ENCODE results near the gene SLC12A1.
A peak's percentile ranks its signal among the peaks of the same experiment; 100 is the strongest.

Gene SLC12A1

DNA sequence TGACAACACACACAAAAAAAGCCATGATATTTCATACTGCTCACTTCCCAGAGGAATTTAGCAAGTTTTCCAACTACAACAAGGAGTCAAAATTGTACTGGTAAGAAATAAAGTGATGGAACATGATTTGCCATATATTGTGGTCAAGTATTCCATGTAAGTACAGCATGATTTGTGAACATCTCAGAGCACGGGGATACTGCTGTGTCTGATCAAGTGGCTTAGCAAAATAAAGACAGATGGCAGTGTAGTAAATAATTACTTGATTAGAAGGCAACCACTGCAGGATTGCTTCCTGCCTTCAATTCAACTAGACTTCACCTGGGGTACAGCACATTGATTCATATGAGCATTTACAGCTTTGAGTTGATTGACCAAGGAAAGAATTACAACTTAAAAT is 73.5 kb downstream of the SLC12A1 start:
- Histone ChIP-seq H2BK5ac (ENCODE audit: low read depth, low read length, poor library complexity) (no peak overlapping the region), H3K27ac (ENCODE audit: low read depth, low read length) (no peak overlapping the region), H3K23ac (ENCODE audit: low read length) (no peak overlapping the region), H4K12ac (ENCODE audit: low read depth, low read length) (no peak overlapping the region), H3K79me2 (ENCODE audit: control insufficient read depth, insufficient read depth, low read length, poor library complexity) (no peaks in the 10 kb centered on the region), H3K4me2 (ENCODE audit: low read length) (no peak overlapping the region), H3K4ac (ENCODE audit: low read depth, low read length) (no peak overlapping the region), H3K14ac (ENCODE audit: low read length) (no peak overlapping the region), H3K9ac (ENCODE audit: low read length) (no peak overlapping the region), H2AFZ (ENCODE audit: insufficient read depth, low read length, poor library complexity) (no peak overlapping the region), H2BK120ac (ENCODE audit: insufficient read depth, low read length, poor library complexity) (no peak overlapping the region), H3K18ac (ENCODE audit: low read length) (no peak overlapping the region), H2BK12ac (ENCODE audit: low read length) (no peak overlapping the region), H3K4me1 (ENCODE audit: control insufficient read depth in 1 of 2, insufficient read depth in 2 of 2, low read length in 2 of 2) (no peaks in the 10 kb centered on the region), H3K9me3 (ENCODE audit: insufficient read depth, low read depth, low read length) (no peaks in the 10 kb centered on the region), H3K36me3 (ENCODE audit: control insufficient read depth in 1 of 2, insufficient read depth in 2 of 2, low read length in 2 of 2) (no peaks in the 10 kb centered on the region), H3K4me3 (ENCODE audit: low read depth, low read length) (no peak overlapping the region), H3K79me1 (ENCODE audit: low read length) (no peaks in the 10 kb centered on the region), H2AK5ac (ENCODE audit: low read length) (no peak overlapping the region), H3K27me3 (ENCODE audit: insufficient read depth, low read length) (no peaks in the 10 kb centered on the region), H4K8ac (ENCODE audit: low read depth, low read length) (no peak overlapping the region), H4K91ac (ENCODE audit: low read depth, low read length) (no peak overlapping the region)
- DNase-seq = no peak
- WGBS (ENCODE audit: extremely low coverage, insufficient coverage, insufficient read length) = no CpG with 5 or more reads among the region's 1 CpG

DNA sequence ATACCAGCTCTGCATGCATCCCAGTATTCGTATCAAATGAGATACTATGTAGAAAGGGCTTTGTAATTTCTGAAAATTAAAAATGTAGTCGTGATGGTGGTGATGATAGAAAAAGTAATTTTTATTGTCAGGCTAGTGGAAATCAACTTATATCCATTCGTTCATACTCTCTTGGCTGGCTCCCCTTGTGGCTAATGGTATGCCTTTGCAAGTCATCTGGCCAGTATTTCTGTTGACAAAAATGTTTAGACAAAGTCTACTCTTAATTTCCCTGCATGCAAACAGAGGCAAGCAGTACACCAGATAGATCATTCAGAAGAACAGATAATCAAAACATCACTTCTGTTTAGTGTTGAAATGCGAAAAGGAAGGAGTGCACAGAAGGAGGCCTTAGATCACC is 75.6 kb downstream of the SLC12A1 start:
- H3K4me3 ChIP-seq (ENCODE audit: low read depth, low read length) = no peak overlapping the region
- no peaks in the 10 kb centered on the region for H3K27me3 ChIP-seq (ENCODE audit: insufficient read depth, low read length)
- H4K91ac ChIP-seq (ENCODE audit: low read depth, low read length) = no peak overlapping the region
- H2BK5ac ChIP-seq (ENCODE audit: low read depth, low read length, poor library complexity) = no peak overlapping the region
- no peaks in the 10 kb centered on the region for H3K4me1 ChIP-seq (ENCODE audit: control insufficient read depth in 1 of 2, insufficient read depth in 2 of 2, low read length in 2 of 2)
- no peak overlapping the region for H3K23ac ChIP-seq (ENCODE audit: low read length)
- no peak overlapping the region for H3K27ac ChIP-seq (ENCODE audit: low read depth, low read length)
- H3K79me1 ChIP-seq (ENCODE audit: low read length) = no peaks in the 10 kb centered on the region
- no peaks in the 10 kb centered on the region for H3K9me3 ChIP-seq (ENCODE audit: insufficient read depth, low read depth, low read length)
- H3K4ac ChIP-seq (ENCODE audit: low read depth, low read length) = no peak overlapping the region
- no peaks in the 10 kb centered on the region for H3K36me3 ChIP-seq (ENCODE audit: control insufficient read depth in 1 of 2, insufficient read depth in 2 of 2, low read length in 2 of 2)
- DNase-seq = no peak
- H2BK12ac ChIP-seq (ENCODE audit: low read length) = no peak overlapping the region
- H3K14ac ChIP-seq (ENCODE audit: low read length) = no peak overlapping the region
- no peak overlapping the region for H2AFZ ChIP-seq (ENCODE audit: insufficient read depth, low read length, poor library complexity)
- H3K9ac ChIP-seq (ENCODE audit: low read length) = no peak overlapping the region
- 100% methylated on average over 1 of the region's 4 CpGs for WGBS (ENCODE audit: extremely low coverage, insufficient coverage, insufficient read length)
- H3K4me2 ChIP-seq (ENCODE audit: low read length) = no peak overlapping the region
- no peak overlapping the region for H2AK5ac ChIP-seq (ENCODE audit: low read length)
- no peak overlapping the region for H2BK120ac ChIP-seq (ENCODE audit: insufficient read depth, low read length, poor library complexity)
- H3K79me2 ChIP-seq (ENCODE audit: control insufficient read depth, insufficient read depth, low read length, poor library complexity) = no peaks in the 10 kb centered on the region
- no peak overlapping the region for H4K12ac ChIP-seq (ENCODE audit: low read depth, low read length)
- no peak overlapping the region for H3K18ac ChIP-seq (ENCODE audit: low read length)
- no peak overlapping the region for H4K8ac ChIP-seq (ENCODE audit: low read depth, low read length)

DNA sequence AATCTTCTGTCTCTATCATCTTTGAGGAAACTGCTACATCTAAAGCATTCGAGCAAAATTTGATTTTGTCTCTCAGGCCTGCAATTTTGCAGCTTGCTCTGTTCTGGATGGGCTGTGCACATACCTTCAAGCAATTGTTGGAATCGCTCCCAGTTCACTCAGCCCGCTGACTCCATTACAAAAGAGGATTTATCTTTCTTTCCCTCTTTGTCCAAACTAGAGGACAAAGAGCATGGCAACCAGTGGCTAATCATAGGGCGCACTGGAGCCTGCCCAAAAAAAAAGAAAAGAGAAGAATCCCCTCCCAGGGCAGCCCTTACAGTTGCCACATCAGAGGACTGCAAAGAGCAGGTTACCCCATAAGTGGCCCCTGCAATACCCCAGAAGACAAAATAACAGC is 76.1 kb downstream of the SLC12A1 start:
- Histone ChIP-seq H3K18ac (ENCODE audit: low read length) (no peak overlapping the region), H3K79me1 (ENCODE audit: low read length) (no peaks in the 10 kb centered on the region), H3K9me3 (ENCODE audit: insufficient read depth, low read depth, low read length) (no peaks in the 10 kb centered on the region), H3K36me3 (ENCODE audit: control insufficient read depth in 1 of 2, insufficient read depth in 2 of 2, low read length in 2 of 2) (no peaks in the 10 kb centered on the region), H2BK120ac (ENCODE audit: insufficient read depth, low read length, poor library complexity) (no peak overlapping the region), H3K4me1 (ENCODE audit: control insufficient read depth in 1 of 2, insufficient read depth in 2 of 2, low read length in 2 of 2) (no peaks in the 10 kb centered on the region), H3K79me2 (ENCODE audit: control insufficient read depth, insufficient read depth, low read length, poor library complexity) (no peaks in the 10 kb centered on the region), H4K12ac (ENCODE audit: low read depth, low read length) (no peak overlapping the region), H2AK5ac (ENCODE audit: low read length) (no peak overlapping the region), H3K4me2 (ENCODE audit: low read length) (no peak overlapping the region), H3K23ac (ENCODE audit: low read length) (no peak overlapping the region), H4K8ac (ENCODE audit: low read depth, low read length) (no peak overlapping the region), H3K27ac (ENCODE audit: low read depth, low read length) (no peak overlapping the region), H2AFZ (ENCODE audit: insufficient read depth, low read length, poor library complexity) (no peak overlapping the region), H3K14ac (ENCODE audit: low read length) (no peak overlapping the region), H3K4ac (ENCODE audit: low read depth, low read length) (no peak overlapping the region), H2BK12ac (ENCODE audit: low read length) (no peak overlapping the region), H3K27me3 (ENCODE audit: insufficient read depth, low read length) (no peaks in the 10 kb centered on the region), H3K4me3 (ENCODE audit: low read depth, low read length) (no peak overlapping the region), H2BK5ac (ENCODE audit: low read depth, low read length, poor library complexity) (no peak overlapping the region), H4K91ac (ENCODE audit: low read depth, low read length) (no peak overlapping the region), H3K9ac (ENCODE audit: low read length) (peak overlapping the region; percentile 8)
- no peak for DNase-seq
- WGBS (ENCODE audit: extremely low coverage, insufficient coverage, insufficient read length) = no CpG with 5 or more reads among the region's 4 CpGs

DNA sequence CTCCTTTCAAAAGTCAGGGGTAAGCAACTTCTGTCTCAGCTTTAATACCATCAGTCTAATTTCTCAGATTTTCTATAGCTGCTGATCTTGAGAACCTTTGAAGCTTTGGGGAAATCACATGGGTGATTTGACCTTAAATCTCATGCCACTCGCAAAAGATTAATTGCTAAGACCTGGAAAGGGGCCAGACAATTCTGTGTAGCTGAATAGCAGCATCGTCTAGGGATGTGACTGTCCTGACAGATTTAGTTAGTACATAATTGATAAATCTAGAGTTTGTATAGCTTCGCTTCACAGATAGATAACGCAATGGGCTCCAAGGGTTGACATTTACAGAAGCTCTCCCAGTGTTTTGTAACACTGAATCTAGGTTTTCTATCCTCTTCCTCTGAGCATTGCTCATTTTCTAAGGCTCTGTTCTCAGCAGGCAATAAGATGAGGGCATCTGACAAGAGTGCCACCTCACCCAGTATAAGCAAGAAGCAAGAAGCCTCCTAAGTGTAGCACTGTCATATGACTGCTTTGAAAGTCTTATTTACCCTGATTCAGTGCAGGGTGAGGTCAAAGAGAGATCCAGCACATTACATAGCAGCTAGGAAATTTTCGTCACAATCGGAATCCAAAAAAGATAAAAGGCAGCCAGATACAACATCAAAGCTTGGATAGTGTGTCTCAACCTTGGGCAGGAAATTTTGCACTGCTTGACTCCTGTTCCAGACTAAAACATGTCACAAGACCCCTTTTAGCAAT is 77.5 kb downstream of the SLC12A1 start:
- Histone ChIP-seq H2AK5ac (ENCODE audit: low read length) (no peak overlapping the region), H2AFZ (ENCODE audit: insufficient read depth, low read length, poor library complexity) (no peak overlapping the region), H2BK12ac (ENCODE audit: low read length) (no peak overlapping the region), H3K27ac (ENCODE audit: low read depth, low read length) (no peak overlapping the region), H4K8ac (ENCODE audit: low read depth, low read length) (no peak overlapping the region), H3K79me2 (ENCODE audit: control insufficient read depth, insufficient read depth, low read length, poor library complexity) (no peaks in the 10 kb centered on the region), H4K91ac (ENCODE audit: low read depth, low read length) (no peak overlapping the region), H3K4me1 (ENCODE audit: control insufficient read depth in 1 of 2, insufficient read depth in 2 of 2, low read length in 2 of 2) (no peaks in the 10 kb centered on the region), H4K12ac (ENCODE audit: low read depth, low read length) (no peak overlapping the region), H2BK120ac (ENCODE audit: insufficient read depth, low read length, poor library complexity) (no peak overlapping the region), H3K4ac (ENCODE audit: low read depth, low read length) (no peak overlapping the region), H3K27me3 (ENCODE audit: insufficient read depth, low read length) (no peaks in the 10 kb centered on the region), H3K4me3 (ENCODE audit: low read depth, low read length) (no peak overlapping the region), H3K4me2 (ENCODE audit: low read length) (no peak overlapping the region), H3K18ac (ENCODE audit: low read length) (no peak overlapping the region), H3K79me1 (ENCODE audit: low read length) (no peaks in the 10 kb centered on the region), H3K9me3 (ENCODE audit: insufficient read depth, low read depth, low read length) (no peaks in the 10 kb centered on the region), H2BK5ac (ENCODE audit: low read depth, low read length, poor library complexity) (no peak overlapping the region), H3K36me3 (ENCODE audit: control insufficient read depth in 1 of 2, insufficient read depth in 2 of 2, low read length in 2 of 2) (no peaks in the 10 kb centered on the region), H3K9ac (ENCODE audit: low read length) (no peak overlapping the region), H3K14ac (ENCODE audit: low read length) (no peak overlapping the region), H3K23ac (ENCODE audit: low read length) (no peak overlapping the region)
- WGBS (ENCODE audit: extremely low coverage, insufficient coverage, insufficient read length) = no CpG with 5 or more reads among the region's 6 CpGs
- DNase-seq = no peak

Data from trophoblast cell (in vitro differentiated cells and primary cell).